Esophagus squamous epithelium (tissue), 5 donors: ENCODE data around the gene AIG1. TPM values are rescaled to one million over a fixed set of nuclear protein-coding genes. Genes with fewer than 3 reads are reported as not detected.

Experiments
- DNase-seq: peaks from one replicate; lab custom pipeline; 2025; lab: John Stamatoyannopoulos, UW
- H3K27ac ChIP-seq, 4 donors: fragments of 200-600 bp; sonication (generic); one replicate each; pipeline ENCODE4 v1.5.1; 2016 to 2019; ENCODE audit warnings: mild to moderate bottlenecking in 1 of 4
- H3K27me3 ChIP-seq, 4 donors: fragments of 200-600 bp; sonication (generic); 1 replicate in 3 of 4; 2 replicates in 1 of 4; pipeline versions ENCODE4 v1.5.1 to v1.6.0; 2017 to 2021; ENCODE audit warnings: antibody characterized with exemption in 1 of 4
- H3K36me3 ChIP-seq, 3 donors: fragments of 200-600 bp; sonication (generic); one replicate each; pipeline ENCODE4 v1.5.1; 2016 to 2019
- H3K4me1 ChIP-seq, 3 donors: fragments of 200-600 bp; sonication (generic); one replicate each; pipeline ENCODE4 v1.5.1; 2017 to 2019
- H3K4me3 ChIP-seq, 4 donors: fragments of 200-600 bp; sonication (generic); 1 replicate in 3 of 4; 2 replicates in 1 of 4; pipeline ENCODE4 v1.5.1; 2016 to 2019; ENCODE audit warnings: mild to moderate bottlenecking in 2 of 4, moderate library complexity in 1 of 4
- H3K9me3 ChIP-seq, 3 donors: fragments of 200-600 bp; sonication (generic); one replicate each; pipeline ENCODE4 v1.5.1; 2016 to 2019
- CTCF ChIP-seq, 6 experiments: fragments of 450-650 bp in 4 of 6; fragments of 200-600 bp in 2 of 6; sonication (generic) in 2 of 6; IDR thresholded peaks; one replicate each; pipeline ENCODE4 v1.5.1; 2016 to 2019; ENCODE audit warnings: antibody characterized with exemption in 6 of 6, mild to moderate bottlenecking in 4 of 6, moderate library complexity in 4 of 6
- POLR2A ChIP-seq, 4 donors: fragments of 450-650 bp; IDR thresholded peaks; one replicate each; pipeline ENCODE4 v1.6.1; 2017; ENCODE audit warnings: antibody characterized with exemption in 4 of 4, mild to moderate bottlenecking in 4 of 4, moderate library complexity in 3 of 4
- WGBS, 2 donors: methylation state at CpG; one replicate each; pipeline ENCODE4 v1.1.5; 2018; 5-methylcytosine and 5-hydroxymethylcytosine counted together
- intact Hi-C: fragments of 100-400 bp; cut with DNase I; formaldehyde crosslinking; loops from one replicate; pipeline ENCODE4 v1.15.0; 2022
- total RNA-seq, 4 donors: library from RNA; depleted of rRNA; stranded (reverse); fragments of >200 nt; gene quantifications; one replicate each; pipeline ENCODE4 v1.1.0, GENCODE V29; 2016
- donor health status: DM: yes; HTN: yes; CAD: no.

Gene AIG1
- total RNA-seq, 4 donors from 2014 or later: 29.1 to 30.5 (median 29.9) TPM

- H3K27ac ChIP-seq: peak overlapping the region in 3 of 4 donors; percentile 30 to 49 (median 45)
Measured at GRCh38 chr6:143223895-143224294, 163.2 kb downstream of the AIG1 start.

GRCh38 chr6:143224516-143224915 lies 163.8 kb downstream of the AIG1 start:
- H3K4me3 ChIP-seq: no peak overlapping the region
- peaks cover 0 to 24% (median 0%) of the 10 kb centered on the region in 3 donors for H3K4me1 ChIP-seq
- TF ChIP-seq POLR2A (IDR thresholded peaks at IDR 0.05) (no peak), CTCF (IDR thresholded peaks at IDR 0.05) (no peak)
- DNase-seq: no peak
- H3K36me3 ChIP-seq: no peaks in the 10 kb centered on the region
- 85 to 86% methylated on average over 3 of the region's 3 CpGs for WGBS, 2 donors
- intact Hi-C loops: no loop called here
- no peaks in the 10 kb centered on the region for H3K27me3 ChIP-seq
- H3K27ac ChIP-seq: peak overlapping the region in 2 of 4 donors; percentile 45 to 49
- no peaks in the 10 kb centered on the region for H3K9me3 ChIP-seq

More at GRCh38 chr6:143223895-143224294, 163.2 kb downstream of the AIG1 start:
- H3K4me3 ChIP-seq: no peak overlapping the region
- TF ChIP-seq CTCF (IDR thresholded peaks at IDR 0.05) (no peak), POLR2A (IDR thresholded peaks at IDR 0.05) (no peak)
- WGBS, 2 donors: 77 to 83% methylated on average over 8 of the region's 8 CpGs
- no peaks in the 10 kb centered on the region for H3K9me3 ChIP-seq
- intact Hi-C loops: no loop called here
- H3K4me1 ChIP-seq: peaks cover 0 to 24% (median 0%) of the 10 kb centered on the region in 3 donors
- H3K36me3 ChIP-seq: no peaks in the 10 kb centered on the region
- no peak for DNase-seq
- no peaks in the 10 kb centered on the region for H3K27me3 ChIP-seq

DNA sequence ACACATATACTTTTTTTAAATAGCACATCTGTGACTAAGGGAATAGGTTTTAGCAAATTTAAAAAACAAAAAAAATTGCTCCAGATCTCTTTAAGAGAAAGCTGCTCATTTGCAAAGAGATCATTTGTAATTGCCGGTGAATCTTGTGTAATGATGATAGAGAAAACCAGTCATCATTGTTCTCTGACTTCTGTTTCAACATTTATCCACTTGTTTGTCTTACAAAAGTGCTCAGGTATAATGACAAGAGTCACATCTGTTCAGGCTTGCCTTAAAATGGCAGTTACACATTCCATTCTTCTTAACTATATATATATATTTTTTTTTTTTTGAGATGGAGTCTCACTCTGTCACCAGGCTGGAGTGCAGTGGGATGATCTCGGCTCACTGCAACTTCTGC lies 165.2 kb downstream of the AIG1 start:
- H3K27ac ChIP-seq: no peak overlapping the region
- no peaks in the 10 kb centered on the region for H3K36me3 ChIP-seq
- intact Hi-C loops: no loop called here
- no peaks in the 10 kb centered on the region for H3K27me3 ChIP-seq
- peaks cover 0 to 24% (median 0%) of the 10 kb centered on the region in 3 donors for H3K4me1 ChIP-seq
- DNase-seq: no peak
- WGBS, 2 donors: 29 to 45% methylated on average over 2 of the region's 2 CpGs
- no peak for TF ChIP-seq CTCF (IDR thresholded peaks at IDR 0.05)
- TF ChIP-seq POLR2A (IDR thresholded peaks at IDR 0.05): no peak
- no peaks in the 10 kb centered on the region for H3K9me3 ChIP-seq
- no peak overlapping the region for H3K4me3 ChIP-seq

DNA sequence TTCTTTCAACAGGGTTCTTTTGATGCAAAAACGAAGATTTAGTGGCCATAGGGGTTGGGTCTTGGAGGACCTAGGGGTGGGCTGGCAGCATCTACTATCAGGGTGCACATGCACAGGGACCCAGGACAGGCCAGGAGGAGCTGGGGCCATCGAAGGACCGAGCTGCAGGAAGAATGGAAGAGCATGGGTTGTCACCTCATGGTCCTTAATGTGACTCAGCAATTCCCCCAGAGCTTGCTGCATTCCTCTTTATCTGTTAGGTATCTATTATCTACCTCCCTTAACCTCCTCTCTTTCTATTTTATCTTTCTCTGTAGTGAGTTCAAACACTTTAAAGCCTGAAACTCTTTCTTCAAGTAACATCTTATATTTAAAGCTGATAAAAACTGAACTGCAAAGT lies 167.0 kb downstream of the AIG1 start:
- H3K9me3 ChIP-seq: no peaks in the 10 kb centered on the region
- 86 to 92% methylated on average over 3 of the region's 3 CpGs for WGBS, 2 donors
- H3K4me1 ChIP-seq: peaks cover 0 to 18% (median 0%) of the 10 kb centered on the region in 3 donors
- no peak overlapping the region for H3K4me3 ChIP-seq
- no peak for DNase-seq
- no peak overlapping the region for H3K27ac ChIP-seq
- TF ChIP-seq POLR2A (IDR thresholded peaks at IDR 0.05) (no peak), CTCF (IDR thresholded peaks at IDR 0.05) (no peak)
- intact Hi-C loops: no loop called here
- no peaks in the 10 kb centered on the region for H3K27me3 ChIP-seq
- H3K36me3 ChIP-seq: no peaks in the 10 kb centered on the region

GRCh38 chr6:143229400-143229799 lies 168.7 kb downstream of the AIG1 start:
- no peaks in the 10 kb centered on the region for H3K36me3 ChIP-seq
- intact Hi-C loops: no loop called here
- peaks cover 0 to 8% (median 0%) of the 10 kb centered on the region in 3 donors for H3K4me1 ChIP-seq
- H3K4me3 ChIP-seq: no peak overlapping the region
- H3K27me3 ChIP-seq: no peaks in the 10 kb centered on the region
- TF ChIP-seq CTCF (IDR thresholded peaks at IDR 0.05) (no peak), POLR2A (IDR thresholded peaks at IDR 0.05) (no peak)
- H3K27ac ChIP-seq: no peak overlapping the region
- no peak for DNase-seq
- 58 to 79% methylated on average over 1 of the region's 1 CpG for WGBS, 2 donors
- H3K9me3 ChIP-seq: no peaks in the 10 kb centered on the region
